ENCODE data around the gene CELF5. TPM values are rescaled to one million over a fixed set of nuclear protein-coding genes. Genes with fewer than 3 reads are reported as not detected.

Gene CELF5
- total and polyA plus RNA-seq, 12 donors, result not detected

DNA sequence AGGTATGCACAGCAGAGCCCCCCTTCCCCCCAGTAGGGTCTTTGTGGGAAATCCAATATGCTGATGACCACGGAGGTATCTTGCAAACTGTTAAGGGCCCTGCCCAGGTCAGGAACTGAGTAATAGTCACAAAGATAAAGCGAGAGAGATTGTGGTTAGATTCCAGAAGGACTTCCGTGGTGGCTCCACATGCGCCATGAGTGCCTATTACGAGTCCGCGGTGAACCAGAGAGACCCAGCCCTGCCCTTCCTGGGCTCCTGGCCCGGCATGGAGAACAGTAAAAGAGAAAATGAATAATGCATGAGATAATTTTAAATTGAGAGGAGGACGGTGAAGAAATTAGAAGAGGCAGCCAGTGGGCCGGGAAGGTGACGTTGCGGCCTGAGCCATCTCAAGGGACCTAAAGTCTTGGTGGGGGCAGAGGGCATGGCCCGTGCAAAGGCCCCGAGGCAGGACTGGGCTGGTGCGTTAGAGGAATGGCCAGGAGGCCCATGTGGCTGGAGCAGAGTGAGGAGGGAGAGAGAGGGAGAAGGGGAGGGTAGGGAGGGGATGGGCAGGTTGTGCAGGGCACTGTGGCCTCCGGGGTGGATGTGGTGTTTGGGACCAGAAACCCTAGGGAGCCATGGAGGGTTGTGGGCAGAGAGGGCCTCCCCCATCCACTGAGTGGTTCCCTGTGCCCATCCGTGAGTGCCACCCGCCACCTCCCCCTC, 95.3 kb downstream of the CELF5 start:
- peaks cover 6 to 63% (median 55%) of the 10 kb centered on the region in 7 donors for H3K27me3 ChIP-seq
- no peak overlapping the region for H3K4me3 ChIP-seq
- DNase-seq (no peak), ATAC-seq (peak in 1 of 8 donors; percentile 8)
- H3K27ac ChIP-seq, result no peak overlapping the region
- H3K4me1 ChIP-seq, result no peaks in the 10 kb centered on the region
- whole genome bisulfite sequencing, 2 donors, result 50 to 57% methylated on average over 15 to 18 of the region's 18 CpGs
- TF ChIP-seq, protein P1, sequence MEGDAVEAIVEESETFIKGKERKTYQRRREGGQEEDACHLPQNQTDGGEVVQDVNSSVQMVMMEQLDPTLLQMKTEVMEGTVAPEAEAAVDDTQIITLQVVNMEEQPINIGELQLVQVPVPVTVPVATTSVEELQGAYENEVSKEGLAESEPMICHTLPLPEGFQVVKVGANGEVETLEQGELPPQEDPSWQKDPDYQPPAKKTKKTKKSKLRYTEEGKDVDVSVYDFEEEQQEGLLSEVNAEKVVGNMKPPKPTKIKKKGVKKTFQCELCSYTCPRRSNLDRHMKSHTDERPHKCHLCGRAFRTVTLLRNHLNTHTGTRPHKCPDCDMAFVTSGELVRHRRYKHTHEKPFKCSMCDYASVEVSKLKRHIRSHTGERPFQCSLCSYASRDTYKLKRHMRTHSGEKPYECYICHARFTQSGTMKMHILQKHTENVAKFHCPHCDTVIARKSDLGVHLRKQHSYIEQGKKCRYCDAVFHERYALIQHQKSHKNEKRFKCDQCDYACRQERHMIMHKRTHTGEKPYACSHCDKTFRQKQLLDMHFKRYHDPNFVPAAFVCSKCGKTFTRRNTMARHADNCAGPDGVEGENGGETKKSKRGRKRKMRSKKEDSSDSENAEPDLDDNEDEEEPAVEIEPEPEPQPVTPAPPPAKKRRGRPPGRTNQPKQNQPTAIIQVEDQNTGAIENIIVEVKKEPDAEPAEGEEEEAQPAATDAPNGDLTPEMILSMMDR (IDR thresholded peaks at IDR 0.05), result no peak
- no peaks in the 10 kb centered on the region for H3K9me3 ChIP-seq
- H3K36me3 ChIP-seq, result no peaks in the 10 kb centered on the region
- intact Hi-C loops (cut with DNase I), result loop anchor here in 3 of 10 donors (5.0 to 10.0 kb wide), 3 partner anchors 158 to 305 kb away; partner anchors contain the start of gene CACTIN (in 1 of the 3)

DNA sequence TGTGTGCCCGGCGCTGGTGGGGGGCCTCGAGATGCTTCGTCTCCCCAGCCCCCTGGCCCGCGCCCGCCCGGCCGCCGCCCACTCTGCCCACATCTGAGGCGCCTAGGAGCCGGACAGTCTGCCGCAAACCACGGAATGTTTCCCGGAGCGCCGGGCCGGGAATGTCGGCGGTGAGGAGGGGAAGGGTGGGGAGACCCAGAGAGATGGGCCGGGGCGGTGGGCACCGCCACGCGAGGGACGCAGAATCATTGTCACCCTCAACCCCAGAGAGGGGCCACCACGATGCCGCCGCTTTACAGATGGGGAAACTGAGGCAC, 95.9 kb downstream of the CELF5 start:
- Histone ChIP-seq H3K9me3 (no peaks in the 10 kb centered on the region), H3K4me3 (no peak overlapping the region), H3K27ac (no peak overlapping the region), H3K36me3 (no peaks in the 10 kb centered on the region), H3K27me3 (peaks cover 6 to 58% (median 51%) of the 10 kb centered on the region in 7 donors), H3K4me1 (no peaks in the 10 kb centered on the region)
- DNase-seq, result no peak
- no peak for ATAC-seq
- TF ChIP-seq, protein P1 (IDR thresholded peaks at IDR 0.05), result no peak
- 58 to 60% methylated on average over 27 to 29 of the region's 29 CpGs for WGBS, 2 donors
- intact Hi-C loops (cut with DNase I), result loop anchor here in 2 of 10 donors (5.0 to 10.0 kb wide), 2 partner anchors 157 to 304 kb away; partner anchors contain the start of gene CACTIN (in 1 of the 2)

DNA sequence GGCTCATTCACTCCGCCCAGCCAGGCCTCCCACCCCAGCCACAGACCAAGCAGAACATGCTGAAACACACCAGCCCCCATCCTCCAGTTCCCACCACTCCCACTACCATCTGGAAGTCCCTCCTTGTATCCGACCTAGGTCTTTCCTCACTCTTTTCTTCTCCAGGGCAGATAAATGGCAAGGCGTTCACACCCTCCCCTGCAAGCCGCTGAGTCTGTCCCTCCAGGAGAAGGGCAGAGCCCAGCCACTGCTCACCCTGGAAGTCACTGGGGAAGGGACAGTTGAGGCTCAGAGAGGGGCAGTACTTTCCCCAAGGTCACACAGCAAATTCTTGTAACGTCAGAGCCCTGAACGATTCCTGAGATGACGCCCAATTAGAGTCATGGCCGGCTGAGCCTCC, 96.4 kb downstream of the CELF5 start:
- no peak for DNase-seq
- ATAC-seq, result no peak
- WGBS, 2 donors, result 69% methylated on average over 8 of the region's 8 CpGs
- Histone ChIP-seq H3K27ac (no peak overlapping the region), H3K9me3 (no peaks in the 10 kb centered on the region), H3K27me3 (peaks cover 6 to 57% (median 45%) of the 10 kb centered on the region in 7 donors), H3K36me3 (no peaks in the 10 kb centered on the region), H3K4me1 (no peaks in the 10 kb centered on the region), H3K4me3 (no peak overlapping the region)
- TF ChIP-seq, protein P1 (IDR thresholded peaks at IDR 0.05), result no peak
- intact Hi-C loops (cut with DNase I), result loop anchor here in 2 of 10 donors (5.0 to 10.0 kb wide), 2 partner anchors 156 to 304 kb away; partner anchors contain the start of gene CACTIN (in 1 of the 2)

DNA sequence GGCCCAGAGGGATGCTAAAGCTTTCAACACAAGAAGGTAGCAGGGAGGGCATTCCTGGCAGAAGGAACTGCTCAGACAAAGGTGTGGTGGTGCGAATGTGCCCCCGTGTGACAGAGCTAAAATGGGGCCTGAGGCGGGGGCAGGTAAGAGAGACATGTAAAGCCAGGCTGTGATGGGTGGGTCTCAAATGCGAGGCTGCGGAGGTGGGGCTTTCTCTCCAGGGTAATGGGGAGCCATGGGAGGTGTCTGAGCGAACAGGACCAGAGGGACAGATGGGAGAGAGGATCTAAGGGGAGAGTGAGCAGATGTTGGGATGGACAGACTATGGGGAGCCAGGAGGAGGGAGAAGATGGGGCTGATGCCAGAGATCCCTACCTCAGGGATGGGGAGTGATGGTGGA, 97.2 kb downstream of the CELF5 start:
- intact Hi-C loops (cut with DNase I), result loop anchor here in 2 of 10 donors (5.0 to 10.0 kb wide), 2 partner anchors 156 to 303 kb away; partner anchors contain the start of gene CACTIN (in 1 of the 2)
- DNase-seq, result no peak
- TF ChIP-seq, protein P1 (IDR thresholded peaks at IDR 0.05), result no peak

More for the DNA sequence above, 97.2 kb downstream of the CELF5 start:
- H3K4me1 ChIP-seq, result no peaks in the 10 kb centered on the region
- H3K9me3 ChIP-seq, result no peaks in the 10 kb centered on the region
- H3K4me3 ChIP-seq, result no peak overlapping the region
- H3K27me3 ChIP-seq, result peaks cover 6 to 48% (median 40%) of the 10 kb centered on the region in 7 donors
- H3K27ac ChIP-seq, result no peak overlapping the region
- no peak for ATAC-seq
- H3K36me3 ChIP-seq, result no peaks in the 10 kb centered on the region
- WGBS, 2 donors, result 56 to 64% methylated on average over 6 of the region's 6 CpGs
